COLO668 (cell line): ENCODE results near the gene TRIM46.
"Not testable (repeated sequence)": the region's sequence is repeated elsewhere in the genome, so short reads cannot be mapped to it uniquely, and the experiment has no call there.

Source experiments
- DNase-seq: peaks from one replicate; lab custom pipeline; 2025; ENCODE audit not compliant: unreplicated experiment; lab: John Stamatoyannopoulos, UW

Gene TRIM46

GRCh38 chr1:155202731-155203515 lies 29.3 kb downstream of the TRIM46 start:
- DNase-seq, result no peak

GRCh38 chr1:155205035-155205434 lies 31.4 kb downstream of the TRIM46 start:
- no peak for DNase-seq

DNA sequence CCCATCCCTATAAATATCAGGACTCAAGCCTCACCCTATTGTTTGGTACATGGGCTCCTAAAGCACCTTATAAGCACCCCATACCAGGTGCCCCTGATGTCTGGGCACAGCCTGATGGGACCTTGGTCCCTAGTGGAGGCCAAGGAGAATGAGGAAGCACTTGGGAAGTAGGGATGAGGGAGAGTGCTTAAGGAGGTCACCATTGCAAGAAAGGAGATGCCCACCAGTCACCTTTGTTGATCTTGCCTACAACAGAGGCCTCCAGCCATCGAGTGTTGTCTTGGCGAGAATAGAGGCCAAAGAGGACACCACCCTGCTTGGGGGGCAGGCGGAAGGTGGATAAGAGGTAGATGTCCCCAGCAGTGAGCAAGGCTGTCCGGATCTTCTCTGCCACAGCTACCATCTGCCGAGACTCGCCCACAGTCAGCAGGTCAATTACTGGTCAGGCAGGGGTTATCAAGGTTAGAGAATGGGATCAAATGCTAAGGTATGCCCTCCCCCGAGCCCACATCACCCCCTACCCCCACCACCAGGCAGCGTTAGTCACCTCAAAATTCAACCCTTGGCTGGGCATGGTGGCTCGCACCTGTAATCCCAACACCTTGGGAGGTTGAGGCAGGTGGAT lies 32.4 kb downstream of the TRIM46 start:
- DNase-seq, result no peak

DNA sequence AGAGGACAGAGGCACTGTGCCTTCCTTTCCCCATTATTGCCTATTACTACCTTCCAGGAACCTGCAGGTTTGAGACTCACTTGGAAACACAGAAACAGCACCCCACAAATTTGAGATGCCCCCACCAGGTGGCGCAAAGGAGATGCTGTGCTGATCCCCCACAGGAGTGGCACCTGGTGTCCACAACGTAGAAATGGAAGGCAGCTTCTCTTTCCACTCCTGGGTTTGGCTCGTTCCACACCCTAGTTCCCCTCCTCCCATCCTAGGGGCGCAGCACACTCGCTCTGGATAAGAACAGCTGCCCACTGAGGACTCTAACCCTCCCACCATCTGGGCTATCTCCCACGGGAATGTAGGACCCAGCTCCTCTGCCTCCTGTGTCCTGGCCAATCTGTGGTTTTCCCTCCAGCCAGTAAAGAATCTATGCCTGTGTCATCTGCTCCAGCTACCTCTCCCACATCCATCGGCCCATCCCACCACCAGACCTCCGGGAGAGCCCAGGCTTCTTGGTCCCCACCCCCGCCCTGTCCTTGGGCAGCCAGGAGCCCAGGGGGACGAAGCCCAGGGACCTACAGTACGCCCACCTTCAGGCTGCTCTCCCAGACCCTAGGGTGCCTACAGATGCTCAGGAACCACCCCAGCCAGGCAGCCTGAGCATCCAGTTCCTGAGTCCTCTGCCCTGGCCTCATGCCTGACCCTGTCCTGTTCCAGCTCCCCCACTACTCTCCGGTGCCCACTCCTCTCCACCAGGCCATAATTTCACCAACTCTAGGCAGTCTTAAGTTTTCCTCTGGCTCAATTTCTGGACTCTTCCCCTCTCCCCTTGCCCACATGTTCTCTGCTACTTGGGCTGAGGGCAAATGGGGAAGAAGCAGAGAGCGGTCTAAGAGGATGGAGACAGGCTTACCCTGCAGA lies 33.5 kb downstream of the TRIM46 start:
- peak; percentile 92 for DNase-seq

DNA sequence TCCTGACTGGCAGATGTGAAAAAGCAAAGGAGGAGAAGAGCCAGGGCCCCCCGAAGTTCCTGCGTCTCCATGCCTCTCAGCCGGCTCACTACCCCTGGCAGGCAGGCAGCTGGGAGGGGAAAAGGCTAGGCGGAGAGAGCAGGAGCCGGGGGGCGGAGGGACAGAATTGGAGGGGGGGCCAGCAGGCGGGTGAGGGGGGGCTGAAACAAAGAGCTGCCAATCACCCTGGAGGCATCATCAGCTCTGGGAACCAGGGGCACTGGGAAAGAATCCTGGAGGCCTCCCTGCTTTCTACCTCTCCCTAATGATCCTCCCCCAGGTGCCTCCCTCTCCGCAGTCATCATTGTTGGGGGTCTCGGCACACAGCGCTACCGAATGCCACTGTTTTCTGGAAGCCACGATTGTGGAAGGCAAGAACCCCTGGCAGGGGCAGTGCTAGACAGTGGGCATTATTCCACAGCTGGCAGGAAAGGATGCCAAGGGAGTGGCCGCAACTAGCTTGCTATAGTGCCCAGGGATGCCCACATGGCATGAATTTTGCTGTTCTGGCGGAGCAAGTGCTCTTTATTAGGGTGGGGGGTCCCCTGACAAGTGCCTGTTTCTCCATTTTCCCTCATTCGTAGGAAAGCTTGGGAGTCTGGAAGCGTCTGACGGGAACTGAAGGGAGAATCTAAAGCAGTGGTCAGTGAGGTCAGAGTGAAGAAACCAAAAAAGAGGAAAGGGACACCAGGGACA lies 34.3 kb downstream of the TRIM46 start, which contains the start of gene THBS3:
Gene THBS3, minus strand, starts transcription at position 92 of the 735 bp plus-strand sequence. Its CDS starts 21 bp downstream, at position 71.
- DNase-seq, result peak; percentile 30

- DNase-seq, result peak; percentile 93
These were observed 35.1 kb downstream of the TRIM46 start, which contains the start of gene MTX1 for GRCh38 chr1:155208541-155209311. Gene MTX1 (plus strand): TSS chr1:155208695. CDS start chr1:155208805, 110 bp downstream.

DNA sequence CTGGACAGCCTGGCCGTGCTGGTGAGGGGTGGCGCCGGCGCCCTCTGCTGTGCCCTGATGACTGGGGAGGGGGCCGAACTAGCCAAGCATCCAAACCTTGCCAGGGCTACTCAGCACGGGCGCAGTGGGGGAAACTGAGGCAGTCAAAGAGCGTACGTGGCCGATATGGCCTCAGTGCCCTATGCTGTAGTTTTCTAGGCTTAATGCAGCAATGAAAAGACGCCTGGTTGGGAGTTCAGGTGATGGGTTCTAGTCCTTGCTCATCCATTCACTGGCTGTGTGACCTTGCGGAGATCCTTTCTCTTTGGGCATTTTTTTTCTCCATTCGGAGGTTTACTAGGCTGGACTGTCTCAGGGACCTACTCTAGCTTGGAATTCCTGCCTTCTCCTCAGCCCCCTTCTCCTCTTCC lies 35.7 kb downstream of the TRIM46 start:
- no peak for DNase-seq

DNA sequence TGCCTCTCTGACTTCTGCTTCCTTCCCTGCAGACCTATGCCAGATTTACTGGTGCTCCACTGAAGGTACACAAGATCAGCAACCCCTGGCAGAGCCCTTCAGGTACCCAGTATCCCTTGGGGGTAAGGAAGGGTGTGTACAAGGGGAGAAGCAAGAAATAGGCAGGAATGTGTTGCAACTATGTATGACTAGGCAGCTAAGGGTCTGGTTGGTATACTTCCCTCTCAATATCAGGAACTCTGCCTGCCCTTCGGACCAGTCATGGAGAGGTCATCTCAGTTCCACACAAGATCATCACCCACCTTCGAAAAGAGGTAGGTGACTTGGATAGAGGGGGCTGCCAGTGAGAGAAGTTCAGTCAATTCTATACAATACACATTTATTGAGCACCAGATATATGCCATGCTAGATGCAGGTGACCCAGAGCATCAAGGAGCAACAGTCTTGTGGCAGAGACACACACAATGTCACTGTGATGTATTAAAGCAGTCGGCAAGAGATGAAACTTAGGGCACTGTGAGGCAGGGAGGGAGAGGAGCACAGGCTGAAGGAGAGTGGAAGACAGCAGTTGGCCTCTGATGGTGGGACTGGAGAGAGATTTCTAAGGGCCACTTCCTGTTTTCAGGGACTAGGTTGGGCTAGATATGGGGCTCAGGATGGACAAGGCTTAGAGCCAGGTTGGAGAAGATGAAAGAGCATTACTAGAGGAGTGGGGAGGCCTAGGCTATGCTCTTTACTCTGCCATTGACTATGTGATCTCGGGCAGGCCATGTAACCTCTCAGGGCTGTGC lies 36.9 kb downstream of the TRIM46 start:
- no peak for DNase-seq

DNA sequence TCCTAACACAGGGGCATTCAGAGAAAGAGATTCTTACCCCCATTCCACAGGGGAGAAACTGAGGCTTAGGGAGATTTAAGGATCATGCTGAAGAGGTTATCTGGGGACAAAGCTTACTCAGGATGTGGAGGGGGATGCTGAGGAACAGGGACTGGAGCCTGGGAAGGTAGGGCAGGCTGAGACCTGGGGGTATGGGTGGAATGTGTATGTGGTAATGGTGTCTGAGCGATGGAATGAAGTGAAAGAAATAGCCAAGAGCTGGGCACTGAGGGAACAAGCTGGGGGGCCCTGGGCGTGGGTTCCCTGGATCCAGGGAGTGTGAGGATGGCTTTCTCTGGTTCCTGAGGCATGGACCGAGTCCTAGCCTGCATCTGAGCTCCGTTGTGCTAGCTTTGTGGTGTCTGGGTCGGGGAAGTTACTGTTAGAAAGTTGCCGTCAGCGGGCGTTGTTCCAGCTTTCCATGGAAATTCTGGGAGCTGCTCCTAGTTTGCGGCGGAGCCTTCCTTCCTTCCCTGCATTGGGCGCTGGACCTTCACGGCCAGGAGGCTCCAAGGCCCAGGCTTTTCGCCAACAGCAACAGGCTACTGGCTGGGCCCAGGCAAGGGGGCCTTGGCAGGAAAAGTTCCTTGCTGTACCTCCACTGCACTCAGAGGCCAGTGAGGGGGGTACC lies 37.9 kb downstream of the TRIM46 start:
- not testable (repeated sequence) for DNase-seq

GRCh38 chr1:155212051-155212440 lies 38.4 kb downstream of the TRIM46 start:
- not testable (repeated sequence) for DNase-seq

DNA sequence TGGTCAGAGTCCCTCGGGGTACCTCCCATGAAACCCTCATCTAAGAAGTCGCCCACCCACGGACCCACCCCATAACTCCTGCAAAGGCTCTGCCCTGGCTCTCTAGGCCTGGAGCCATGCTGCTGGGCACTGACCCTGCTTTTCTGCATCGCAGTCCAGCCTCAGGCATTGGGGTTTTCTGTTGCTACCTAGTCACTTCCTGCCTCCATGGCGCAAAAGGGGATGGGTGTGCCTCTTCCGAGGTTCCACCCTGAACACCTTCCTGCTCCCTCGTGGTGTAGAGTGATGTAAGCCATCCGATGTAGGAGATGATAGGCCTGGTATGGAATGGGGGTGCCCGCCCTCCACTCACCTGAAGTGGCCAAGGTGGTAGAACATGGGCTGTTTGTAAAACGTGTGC lies 41.1 kb downstream of the TRIM46 start:
- DNase-seq, result not testable (repeated sequence)

DNA sequence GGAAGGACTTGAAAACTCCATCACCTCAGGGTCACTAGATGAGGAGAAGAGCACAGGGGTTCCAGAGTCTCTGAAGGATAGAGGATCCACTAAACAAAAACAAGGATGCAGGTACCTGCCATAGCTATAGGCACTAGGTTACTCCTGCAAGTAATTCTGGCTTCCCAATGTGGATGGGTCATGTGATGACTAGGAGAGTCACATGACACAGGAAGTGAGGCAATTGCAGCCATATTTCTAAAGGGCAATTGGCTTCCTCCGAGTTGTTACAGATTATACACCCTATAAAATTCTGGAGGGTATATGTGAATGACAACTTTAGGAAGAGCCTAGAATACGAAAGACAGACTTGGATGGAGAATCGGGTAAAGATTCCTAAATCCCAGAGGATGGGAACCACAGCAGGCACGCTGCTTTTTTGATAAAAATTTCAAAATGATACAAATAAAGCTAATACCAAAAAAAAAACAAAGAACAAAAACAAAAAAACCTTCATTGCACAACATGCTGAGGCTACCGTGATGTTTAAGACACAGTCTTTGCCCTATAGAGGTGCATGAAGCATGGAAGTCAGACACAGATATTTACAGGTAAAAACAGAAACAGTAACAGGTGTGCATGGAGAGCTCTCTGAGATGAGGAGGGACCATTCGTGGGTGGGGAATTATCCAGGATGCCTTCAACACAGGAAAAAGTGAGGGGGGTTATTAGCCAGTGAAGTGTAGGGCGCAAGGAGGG lies 45.4 kb downstream of the TRIM46 start:
- DNase-seq, result peak; percentile 20

DNA sequence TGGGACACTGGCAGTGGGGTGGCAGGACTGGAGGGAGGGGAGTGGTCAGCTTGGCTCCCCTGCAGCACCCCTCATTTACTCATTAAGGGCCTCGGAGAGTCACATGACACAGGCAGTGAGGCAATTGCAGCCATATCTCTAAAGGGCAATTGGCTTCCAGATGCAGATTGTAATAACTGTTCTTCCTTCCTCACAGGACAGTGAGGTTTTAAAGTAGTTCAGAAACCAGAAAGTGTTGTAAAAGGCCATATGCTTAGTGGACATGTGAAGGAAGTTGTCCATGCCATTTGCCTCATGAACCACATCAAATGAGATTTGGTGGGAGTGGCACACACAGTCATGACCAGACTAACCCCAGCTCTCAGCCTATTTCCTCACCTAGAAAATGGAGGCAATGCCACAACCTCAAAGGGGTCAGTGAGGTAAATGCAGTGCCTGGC lies 46.0 kb downstream of the TRIM46 start:
- DNase-seq, result no peak

GRCh38 chr1:155220211-155220965 lies 46.7 kb downstream of the TRIM46 start:
- not testable (repeated sequence) for DNase-seq

DNA sequence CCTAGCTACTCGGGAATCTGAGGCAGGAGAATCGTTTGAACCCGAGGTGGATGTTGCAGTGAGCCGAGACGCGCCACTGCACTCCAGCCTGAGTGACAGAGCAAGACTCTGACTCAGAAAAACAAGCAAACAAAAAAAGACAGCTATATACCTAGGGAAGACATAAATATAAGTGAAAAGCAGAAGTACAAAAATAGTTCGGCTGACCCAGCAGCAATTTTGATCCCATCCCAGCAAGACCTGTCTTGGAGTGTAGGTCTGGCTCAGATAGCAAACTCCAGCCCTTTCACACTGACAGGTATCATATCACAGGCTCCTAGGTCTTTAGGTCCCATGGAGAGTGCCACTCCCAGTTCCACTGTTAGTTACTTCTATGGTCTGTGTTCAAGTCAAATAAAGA lies 49.4 kb downstream of the TRIM46 start:
- DNase-seq, result no peak

- not testable (repeated sequence) for DNase-seq
These were observed 51.7 kb downstream of the TRIM46 start for GRCh38 chr1:155225404-155225759.
